Skin epidermis (tissue), 12 donors: ENCODE results near the gene PLEKHA7.

Source experiments
- H3K27ac ChIP-seq, 21 experiments: fragments of 200-600 bp; sonication (generic) in 11 of 21; one replicate each; pipeline ENCODE4 v1.5.0; 2020; ENCODE audit warnings: mild to moderate bottlenecking in 3 of 21, inconsistent platforms in 2 of 21, moderate library complexity in 2 of 21
- H3K4me3 ChIP-seq, 7 experiments: fragments of 200-600 bp; sonication (generic) in 2 of 7; one replicate each; pipeline ENCODE4 v1.5.0; 2020; ENCODE audit warnings: inconsistent platforms in 2 of 7, mild to moderate bottlenecking in 2 of 7, moderate library complexity in 1 of 7

The PLEKHA7 gene

GRCh38 chr11:16956538-16957153 is 57.6 kb downstream of the PLEKHA7 start:
- H3K27ac ChIP-seq, result no peak overlapping the region
- H3K4me3 ChIP-seq, result no peak overlapping the region

GRCh38 chr11:16953663-16954062 is 60.6 kb downstream of the PLEKHA7 start:
- no peak overlapping the region for H3K4me3 ChIP-seq
- no peak overlapping the region for H3K27ac ChIP-seq

- Histone ChIP-seq H3K27ac (no peak overlapping the region), H3K4me3 (no peak overlapping the region)
These were observed 67.5 kb downstream of the PLEKHA7 start for GRCh38 chr11:16946477-16947282.

GRCh38 chr11:16945671-16946469 is 68.3 kb downstream of the PLEKHA7 start:
- no peak overlapping the region for H3K4me3 ChIP-seq
- H3K27ac ChIP-seq, result no peak overlapping the region

GRCh38 chr11:16942911-16943310 is 71.3 kb downstream of the PLEKHA7 start:
- Histone ChIP-seq H3K27ac (no peak overlapping the region), H3K4me3 (no peak overlapping the region)

- no peak overlapping the region for H3K4me3 ChIP-seq
These were observed 71.9 kb downstream of the PLEKHA7 start for GRCh38 chr11:16942342-16942741.

GRCh38 chr11:16941935-16942334 is 72.3 kb downstream of the PLEKHA7 start:
- Histone ChIP-seq H3K4me3 (no peak overlapping the region), H3K27ac (no peak overlapping the region)

More at GRCh38 chr11:16942342-16942741, 71.9 kb downstream of the PLEKHA7 start:
- H3K27ac ChIP-seq, result no peak overlapping the region

- no peak overlapping the region for H3K27ac ChIP-seq
- H3K4me3 ChIP-seq, result no peak overlapping the region
These were observed 76.2 kb downstream of the PLEKHA7 start for GRCh38 chr11:16938061-16938460.

- Histone ChIP-seq H3K4me3 (no peak overlapping the region), H3K27ac (no peak overlapping the region)
These were observed 77.6 kb downstream of the PLEKHA7 start for GRCh38 chr11:16936643-16937042.

GRCh38 chr11:16935518-16936302 is 78.5 kb downstream of the PLEKHA7 start:
- Histone ChIP-seq H3K27ac (no peak overlapping the region), H3K4me3 (no peak overlapping the region)

GRCh38 chr11:16933756-16934603 is 80.2 kb downstream of the PLEKHA7 start:
- Histone ChIP-seq H3K4me3 (no peak overlapping the region), H3K27ac (no peak overlapping the region)

- no peak overlapping the region for H3K27ac ChIP-seq
- H3K4me3 ChIP-seq, result no peak overlapping the region
These were observed 80.9 kb downstream of the PLEKHA7 start for GRCh38 chr11:16933291-16933690.

- Histone ChIP-seq H3K4me3 (no peak overlapping the region), H3K27ac (no peak overlapping the region)
These were observed 86.2 kb downstream of the PLEKHA7 start for GRCh38 chr11:16928044-16928443.

- Histone ChIP-seq H3K4me3 (no peak overlapping the region), H3K27ac (no peak overlapping the region)
These were observed 87.2 kb downstream of the PLEKHA7 start for GRCh38 chr11:16926883-16927626.

GRCh38 chr11:16925561-16926065 is 88.6 kb downstream of the PLEKHA7 start:
- peak overlapping the region in 6 of 21 experiments; percentile 1 to 66 (median 21) for H3K27ac ChIP-seq
- peak overlapping the region; percentile 26 to 46 (median 35) for H3K4me3 ChIP-seq

- H3K27ac ChIP-seq, result peak overlapping the region in 7 of 21 experiments; percentile 1 to 66 (median 39)
- H3K4me3 ChIP-seq, result peak overlapping the region; percentile 26 to 46 (median 35)
These were observed 89.2 kb downstream of the PLEKHA7 start for GRCh38 chr11:16924826-16925560.

- H3K4me3 ChIP-seq, result peak overlapping the region; percentile 26 to 46 (median 35)
- peak overlapping the region in 2 of 21 experiments; percentile 39 to 66 for H3K27ac ChIP-seq
These were observed 89.8 kb downstream of the PLEKHA7 start for GRCh38 chr11:16924462-16924825.
